NT2/D1 (cell line): Measurements from ENCODE around the gene TMEM209.

Source experiments
- DNase-seq: peaks from one replicate; pipeline ENCODE4 v3.0.0-alpha.2; 2011; ENCODE audit warnings: low read depth, low spot score
- H3K27me3 ChIP-seq: 2 replicates; pipeline ENCODE4 v1.6.0; 2011; ENCODE audit warnings: mild to moderate bottlenecking; ENCODE audit not compliant: insufficient read length, insufficient read depth
- H3K36me3 ChIP-seq: 2 replicates; pipeline ENCODE4 v1.6.1; 2011; ENCODE audit warnings: mild to moderate bottlenecking, low read length, mixed read lengths; ENCODE audit not compliant: insufficient read depth, insufficient read length
- H3K4me1 ChIP-seq: 2 replicates; pipeline ENCODE4 v1.5.1; 2011; ENCODE audit not compliant: insufficient read depth, insufficient read length
- H3K4me3 ChIP-seq: 2 replicates; pipeline ENCODE4 v1.5.1; 2011; ENCODE audit warnings: low read depth; ENCODE audit not compliant: insufficient read length
- H3K9ac ChIP-seq: 2 replicates; pipeline ENCODE4 v1.6.0; 2011; ENCODE audit warnings: low read depth; ENCODE audit not compliant: insufficient read length
- H3K9me3 ChIP-seq: 2 replicates; pipeline ENCODE4 v1.5.1; 2011; ENCODE audit warnings: mild to moderate bottlenecking, low read length; ENCODE audit not compliant: insufficient read depth
- SUZ12 ChIP-seq: IDR thresholded peaks from 2 replicates; pipeline ENCODE4 v1.6.1; 2011; ENCODE audit not compliant: insufficient read length, insufficient read depth; ENCODE audit errors: extremely low read depth
- YY1 ChIP-seq: IDR thresholded peaks from 2 replicates; pipeline ENCODE4 v1.6.1; 2011; ENCODE audit not compliant: insufficient read length, insufficient read depth
- ZNF274 ChIP-seq: IDR thresholded peaks from 2 replicates; pipeline ENCODE4 v1.6.1; 2011; ENCODE audit warnings: mild to moderate bottlenecking, low read depth, low read length

TMEM209 gene

DNA sequence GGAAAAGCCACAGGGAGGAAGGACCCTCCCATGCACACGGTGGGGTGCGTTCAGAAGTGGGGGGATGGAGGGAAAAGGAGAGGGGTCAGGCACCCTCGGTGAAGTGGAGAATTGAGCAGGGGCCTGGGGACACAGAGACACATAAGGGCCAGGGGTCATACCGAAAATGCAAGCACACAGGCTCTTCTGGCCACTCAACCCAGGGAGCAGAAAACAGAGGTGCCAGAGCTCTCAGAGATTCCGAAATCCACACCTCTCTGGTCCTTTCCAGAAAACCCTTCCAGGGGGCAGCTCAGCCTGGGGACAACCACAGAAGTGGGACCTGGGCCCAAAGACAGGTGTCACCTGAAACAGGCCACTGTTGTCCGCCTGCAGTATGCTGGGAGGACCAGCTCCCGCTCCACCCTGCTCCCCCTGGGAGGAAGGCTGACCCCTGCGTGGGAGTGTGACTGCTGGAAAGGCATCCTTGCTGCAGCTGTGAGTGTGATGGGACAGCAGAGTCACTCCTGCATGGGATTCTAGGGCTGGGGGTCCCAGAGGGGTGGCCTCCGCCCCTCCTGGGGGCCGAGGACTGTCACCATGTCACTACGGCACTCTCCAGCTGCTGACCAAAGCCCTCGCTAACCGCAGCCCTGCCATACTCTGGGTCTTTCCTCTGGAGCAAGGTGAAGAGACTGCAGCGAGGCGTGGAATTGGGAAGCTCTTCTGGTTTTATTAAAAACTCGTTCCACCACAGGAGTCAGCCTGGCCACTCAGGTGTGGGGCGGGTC is 63.1 kb downstream of the TMEM209 start:
- peaks cover 17% of the 10 kb centered on the region for H3K4me1 ChIP-seq
- H3K4me3 ChIP-seq, result no peak overlapping the region
- peak overlapping the region; percentile 82 for H3K9ac ChIP-seq

DNA sequence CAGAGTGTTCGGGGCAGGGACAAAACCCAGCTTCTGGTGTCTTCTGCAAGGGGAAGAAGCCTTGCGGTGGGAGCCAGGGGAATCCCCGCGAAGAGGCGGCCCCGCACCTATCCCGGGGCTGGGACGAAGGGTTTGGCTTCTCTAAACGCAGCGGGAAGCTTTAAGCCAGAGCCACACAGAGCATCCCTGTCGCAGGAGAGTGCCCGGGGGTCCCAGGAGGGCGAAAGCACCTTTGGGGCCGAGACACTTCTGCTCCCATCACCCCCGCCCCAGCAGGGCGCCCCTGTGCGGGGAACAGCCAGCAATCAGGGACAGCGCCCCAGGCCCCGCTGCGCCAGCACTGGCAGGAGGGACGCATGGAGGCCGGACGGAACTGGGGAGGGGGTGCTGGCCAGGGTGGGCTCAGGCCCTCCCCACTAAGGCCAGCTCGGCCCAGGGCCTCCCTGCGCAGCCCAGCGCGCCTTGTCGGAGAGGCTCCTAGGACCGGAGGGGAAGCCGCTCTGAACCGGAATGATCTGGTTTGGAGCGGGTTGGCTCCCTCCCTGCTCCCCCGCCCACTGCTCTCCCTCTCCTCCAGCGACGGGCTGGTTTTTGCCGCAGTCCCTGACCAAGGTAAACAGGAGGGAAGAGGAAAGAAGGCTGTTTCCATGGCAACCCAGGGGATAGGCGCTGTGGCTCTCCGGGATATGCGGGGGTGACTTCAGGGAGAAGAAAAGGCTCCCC is 63.9 kb downstream of the TMEM209 start:
- Histone ChIP-seq H3K27me3 (no peaks in the 10 kb centered on the region), H3K4me3 (peak overlapping the region; percentile 43), H3K36me3 (no peaks in the 10 kb centered on the region), H3K4me1 (peaks cover 17% of the 10 kb centered on the region), H3K9me3 (no peaks in the 10 kb centered on the region), H3K9ac (peak overlapping the region; percentile 82)
- DNase-seq, result peak; percentile 92
- TF ChIP-seq SUZ12 (no peak), YY1 (no peak), ZNF274 (no peak)

More for the DNA sequence above, 63.1 kb downstream of the TMEM209 start:
- no peaks in the 10 kb centered on the region for H3K36me3 ChIP-seq
- no peaks in the 10 kb centered on the region for H3K9me3 ChIP-seq
- no peak for DNase-seq
- H3K27me3 ChIP-seq, result no peaks in the 10 kb centered on the region
- TF ChIP-seq SUZ12 (no peak), ZNF274 (no peak), YY1 (no peak)

DNA sequence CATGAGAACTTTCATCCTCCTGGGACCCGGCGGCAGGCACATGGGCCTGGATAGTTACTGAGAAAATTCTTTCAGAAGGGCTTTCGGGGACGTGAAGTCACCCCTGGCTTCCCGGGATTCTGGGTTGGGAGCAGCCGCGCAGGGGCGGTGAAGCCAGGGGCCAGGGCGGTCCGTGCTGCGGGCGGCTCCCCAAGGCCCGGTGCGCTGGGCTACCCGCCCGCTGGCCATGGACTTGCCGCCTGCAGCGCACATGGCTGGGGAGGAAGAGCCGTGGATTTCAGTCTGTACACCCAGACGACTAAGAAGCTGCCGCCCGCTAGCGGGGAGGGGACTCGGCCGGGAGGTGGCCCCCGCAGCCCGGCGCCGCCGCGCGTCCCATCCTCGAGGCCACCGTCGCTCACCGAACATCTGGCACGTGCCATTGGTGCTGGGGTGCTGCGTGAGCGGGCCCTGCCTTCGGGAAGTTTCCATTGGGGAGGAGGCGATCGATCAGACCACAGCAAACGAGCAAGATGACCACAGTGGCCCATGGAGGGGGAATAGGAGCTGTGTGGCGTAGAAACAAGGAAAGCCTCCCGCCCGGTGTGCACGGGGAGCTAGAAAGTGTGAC is 64.5 kb downstream of the TMEM209 start:
- Histone ChIP-seq H3K27me3 (no peaks in the 10 kb centered on the region), H3K9me3 (no peaks in the 10 kb centered on the region), H3K4me3 (peak overlapping the region; percentile 43), H3K4me1 (peaks cover 17% of the 10 kb centered on the region), H3K36me3 (no peaks in the 10 kb centered on the region), H3K9ac (peak overlapping the region; percentile 82)
- DNase-seq, result no peak
- TF ChIP-seq SUZ12 (no peak), ZNF274 (no peak), YY1 (no peak)

DNA sequence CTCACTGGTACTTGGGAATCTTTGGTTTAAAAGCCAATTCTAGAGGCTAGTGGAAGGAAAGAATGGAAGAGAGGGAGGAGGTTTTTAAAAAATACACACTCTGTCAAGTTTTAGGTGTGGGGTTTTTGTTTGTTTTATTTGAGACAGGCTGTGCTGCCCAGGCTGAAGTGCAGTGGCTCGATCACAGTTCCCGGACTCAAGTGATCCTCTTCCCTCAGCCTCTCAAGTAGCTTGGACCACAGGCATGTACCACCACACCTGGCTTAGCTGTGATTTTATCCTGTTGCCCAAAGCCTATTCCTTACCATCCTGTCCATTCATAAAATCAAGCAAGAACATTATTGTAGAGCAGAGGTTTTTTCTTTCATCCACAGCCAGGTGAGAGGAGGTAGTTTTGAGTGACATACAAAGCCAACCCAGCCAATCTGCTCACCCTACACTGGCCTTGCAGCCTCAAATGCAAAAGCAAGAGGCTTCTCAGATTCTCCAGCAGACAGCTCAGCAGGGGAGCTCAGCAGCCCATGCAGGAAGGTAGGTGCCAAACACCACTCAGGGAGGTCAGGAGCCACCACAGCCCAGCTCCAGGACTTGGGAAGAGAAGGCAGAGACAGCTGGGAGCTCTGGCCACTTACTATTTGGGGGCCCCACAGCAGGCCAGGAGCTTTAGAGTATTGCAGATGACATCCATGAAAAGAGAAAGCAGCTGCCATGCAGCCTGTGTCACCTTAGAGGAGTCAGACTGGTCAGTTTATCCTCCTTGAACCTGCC is 65.8 kb downstream of the TMEM209 start:
- Histone ChIP-seq H3K4me3 (no peak overlapping the region), H3K27me3 (no peaks in the 10 kb centered on the region), H3K9ac (no peak overlapping the region), H3K36me3 (no peaks in the 10 kb centered on the region), H3K9me3 (no peaks in the 10 kb centered on the region), H3K4me1 (peaks cover 17% of the 10 kb centered on the region)
- no peak for DNase-seq
- TF ChIP-seq SUZ12 (no peak), YY1 (no peak), ZNF274 (no peak)

DNA sequence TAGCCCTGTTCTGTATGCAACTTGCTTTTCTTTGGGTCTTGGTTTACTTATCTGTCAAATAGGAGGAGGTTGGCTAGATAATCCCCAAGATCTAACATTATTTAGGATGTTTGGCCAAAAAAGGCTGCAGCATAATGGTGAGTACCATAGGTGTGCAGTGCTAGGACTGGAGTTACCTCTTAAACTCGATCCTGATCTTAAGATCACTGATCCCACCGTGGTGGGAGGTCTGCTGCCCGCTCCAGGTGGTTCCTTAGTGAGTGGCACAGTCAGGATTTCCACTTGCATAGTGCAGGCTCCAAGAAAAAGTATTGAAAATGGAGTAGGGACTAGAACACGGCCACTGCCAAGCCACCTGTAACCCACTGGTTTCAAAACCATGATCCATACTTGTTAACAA is 68.0 kb downstream of the TMEM209 start:
- no peak for DNase-seq
- H3K9ac ChIP-seq, result no peak overlapping the region
- H3K9me3 ChIP-seq, result no peaks in the 10 kb centered on the region
- H3K4me3 ChIP-seq, result no peak overlapping the region
- no peaks in the 10 kb centered on the region for H3K36me3 ChIP-seq
- peaks cover 13% of the 10 kb centered on the region for H3K4me1 ChIP-seq
- no peak for TF ChIP-seq YY1
- no peak for TF ChIP-seq SUZ12
- no peak for TF ChIP-seq ZNF274
- no peaks in the 10 kb centered on the region for H3K27me3 ChIP-seq

DNA sequence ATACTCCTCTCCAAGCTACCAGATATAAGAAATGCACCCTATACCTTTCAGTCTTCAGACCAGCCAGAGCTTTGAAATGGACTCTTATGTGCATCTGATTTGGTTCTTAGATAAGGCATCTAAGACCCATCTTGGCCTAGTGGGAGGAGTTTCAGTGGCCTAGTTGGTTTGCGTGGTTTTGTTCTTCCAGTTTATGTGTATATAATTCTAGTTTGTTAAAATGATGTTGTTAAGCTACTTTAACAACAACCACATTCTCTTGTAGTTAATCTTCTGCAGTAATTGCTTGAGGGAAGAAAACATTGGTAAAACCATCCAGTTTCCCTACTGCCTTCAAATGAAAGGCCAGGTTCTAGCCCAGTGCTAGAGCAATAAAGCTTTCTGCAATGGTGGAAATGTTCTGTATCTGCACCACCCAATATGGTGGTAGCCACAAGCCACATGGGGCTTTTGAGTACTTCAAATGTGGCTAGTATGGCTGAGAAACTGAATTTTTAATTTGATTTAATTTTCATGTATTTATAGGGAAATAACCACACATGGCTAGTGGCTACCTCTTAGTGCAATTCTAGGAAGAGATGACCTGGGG is 68.5 kb downstream of the TMEM209 start:
- Histone ChIP-seq H3K4me1 (peaks cover 9% of the 10 kb centered on the region), H3K9ac (no peak overlapping the region), H3K4me3 (no peak overlapping the region), H3K36me3 (no peaks in the 10 kb centered on the region), H3K27me3 (no peaks in the 10 kb centered on the region), H3K9me3 (no peaks in the 10 kb centered on the region)
- DNase-seq, result no peak
- TF ChIP-seq ZNF274 (no peak), SUZ12 (no peak), YY1 (no peak)
